AG04450 (cell line): ENCODE measurements around the gene MEF2C. TPM values are rescaled to one million over a fixed set of nuclear protein-coding genes. Genes with fewer than 3 reads are reported as not detected.

Experiments
- CTCF ChIA-PET: fragments of 300-600, 350-600 bp; formaldehyde crosslinking; extraction: SDS; loops from one replicate; lab custom pipeline; 2022; ENCODE audit warnings: antibody characterized with exemption, inconsistent platforms; lab: Charles Lee
- POLR2A ChIA-PET: fragments of 350-600 bp; formaldehyde crosslinking; extraction: SDS; loops from one replicate; lab custom pipeline; 2021; ENCODE audit warnings: antibody characterized with exemption, inconsistent platforms; lab: Yijun Ruan, JAX
- DNase-seq: peaks from one replicate; pipeline ENCODE4 v3.0.0-alpha.2; 2011; ENCODE audit warnings: low read depth, low spot score
- H3K27ac ChIP-seq: one replicate; pipeline ENCODE4 v1.5.1; 2012; ENCODE audit warnings: low read depth, low read length, control low read depth
- H3K27me3 ChIP-seq: one replicate; pipeline ENCODE4 v1.6.0; 2012; ENCODE audit warnings: low read length; ENCODE audit not compliant: control insufficient read depth, insufficient read depth
- H3K4me3 ChIP-seq: 2 replicates; pipeline ENCODE4 v1.5.1; 2011; ENCODE audit warnings: mild to moderate bottlenecking, low read depth, low read length, control low read depth
- H3K9me3 ChIP-seq: 2 replicates; pipeline ENCODE4 v1.5.1; 2012; ENCODE audit warnings: low read length; ENCODE audit not compliant: control insufficient read depth, insufficient read depth
- polyA plus RNA-seq: library from polyadenylated mRNA; depleted of rRNA; stranded (reverse); fragments of >200 nt; gene quantifications from 2 replicates; pipeline ENCODE4 v1.2.3, GENCODE V29; 2011
- TF ChIP-seq, protein P1 (sequence below): IDR thresholded peaks from 2 replicates; pipeline ENCODE4 v1.5.1; 2011; ENCODE audit warnings: low read depth, low read length, control low read depth, inconsistent platforms

The MEF2C gene
- polyA plus RNA-seq, 1 experiment = 3.9 TPM

DNA sequence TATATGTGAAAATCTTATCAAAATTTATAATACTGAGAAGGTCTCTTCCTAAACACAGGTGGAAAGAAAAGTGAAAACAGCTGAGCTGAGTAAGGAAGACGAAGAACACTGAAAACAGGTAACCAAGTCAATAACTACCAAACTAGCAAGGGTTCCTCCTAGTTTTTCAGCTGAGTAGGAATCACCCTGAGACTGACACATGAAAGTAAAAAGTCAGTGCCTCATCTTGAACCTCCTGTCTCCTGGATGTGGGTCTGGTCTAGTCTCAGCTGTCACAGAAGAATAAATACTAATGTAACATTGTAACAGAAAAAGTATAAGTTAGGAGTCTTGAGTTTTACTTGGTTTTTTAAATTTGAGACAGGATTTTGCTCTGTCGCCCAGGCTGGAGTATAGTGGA, 121.0 kb downstream of the MEF2C start:
- ChIA-PET POLR2A (no interaction called here), CTCF (interaction anchor here (0.6 to 1.8 kb wide), 2 partner anchors 33 to 35 kb away, joined by 3 to 7 read pairs; no protein-coding TSS in a partner anchor)
- no peak for DNase-seq
- H3K27me3 ChIP-seq = no peaks in the 10 kb centered on the region
- TF ChIP-seq, protein P1, sequence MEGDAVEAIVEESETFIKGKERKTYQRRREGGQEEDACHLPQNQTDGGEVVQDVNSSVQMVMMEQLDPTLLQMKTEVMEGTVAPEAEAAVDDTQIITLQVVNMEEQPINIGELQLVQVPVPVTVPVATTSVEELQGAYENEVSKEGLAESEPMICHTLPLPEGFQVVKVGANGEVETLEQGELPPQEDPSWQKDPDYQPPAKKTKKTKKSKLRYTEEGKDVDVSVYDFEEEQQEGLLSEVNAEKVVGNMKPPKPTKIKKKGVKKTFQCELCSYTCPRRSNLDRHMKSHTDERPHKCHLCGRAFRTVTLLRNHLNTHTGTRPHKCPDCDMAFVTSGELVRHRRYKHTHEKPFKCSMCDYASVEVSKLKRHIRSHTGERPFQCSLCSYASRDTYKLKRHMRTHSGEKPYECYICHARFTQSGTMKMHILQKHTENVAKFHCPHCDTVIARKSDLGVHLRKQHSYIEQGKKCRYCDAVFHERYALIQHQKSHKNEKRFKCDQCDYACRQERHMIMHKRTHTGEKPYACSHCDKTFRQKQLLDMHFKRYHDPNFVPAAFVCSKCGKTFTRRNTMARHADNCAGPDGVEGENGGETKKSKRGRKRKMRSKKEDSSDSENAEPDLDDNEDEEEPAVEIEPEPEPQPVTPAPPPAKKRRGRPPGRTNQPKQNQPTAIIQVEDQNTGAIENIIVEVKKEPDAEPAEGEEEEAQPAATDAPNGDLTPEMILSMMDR = no peak
- no peaks in the 10 kb centered on the region for H3K9me3 ChIP-seq
- no peak overlapping the region for H3K27ac ChIP-seq
- H3K4me3 ChIP-seq = no peak overlapping the region

DNA sequence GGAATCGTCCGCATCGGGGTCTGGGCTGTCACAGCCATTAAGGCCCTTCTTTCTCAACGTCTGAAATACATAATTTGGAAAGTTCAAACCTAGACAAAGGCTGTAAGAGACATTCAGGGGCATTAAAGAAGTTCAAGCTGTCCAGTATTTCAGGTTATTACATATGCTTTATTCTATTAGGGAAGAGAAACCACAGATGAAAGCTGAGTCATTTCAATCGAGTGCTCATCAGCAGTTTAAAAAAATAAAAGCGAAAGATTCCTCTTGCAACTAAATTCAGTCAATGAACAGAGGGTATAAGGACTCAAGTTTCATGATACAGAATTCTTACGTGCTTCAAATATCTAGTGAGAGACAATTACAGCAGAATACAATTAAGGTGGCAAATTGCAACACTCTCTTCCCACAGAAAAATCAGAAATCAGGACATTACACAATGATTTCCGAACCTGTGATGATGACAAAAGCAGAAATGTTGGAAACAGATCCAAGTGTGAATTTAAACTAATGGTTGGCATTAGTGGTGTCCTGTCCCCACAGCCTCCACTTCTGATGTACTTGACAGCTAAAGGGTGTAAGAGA, 121.6 kb downstream of the MEF2C start:
- TF ChIP-seq, protein P1 = no peak
- CTCF ChIA-PET = interaction anchor here (0.6 to 1.8 kb wide), 2 partner anchors 32 to 34 kb away, joined by 3 to 7 read pairs; no protein-coding TSS in a partner anchor

DNA sequence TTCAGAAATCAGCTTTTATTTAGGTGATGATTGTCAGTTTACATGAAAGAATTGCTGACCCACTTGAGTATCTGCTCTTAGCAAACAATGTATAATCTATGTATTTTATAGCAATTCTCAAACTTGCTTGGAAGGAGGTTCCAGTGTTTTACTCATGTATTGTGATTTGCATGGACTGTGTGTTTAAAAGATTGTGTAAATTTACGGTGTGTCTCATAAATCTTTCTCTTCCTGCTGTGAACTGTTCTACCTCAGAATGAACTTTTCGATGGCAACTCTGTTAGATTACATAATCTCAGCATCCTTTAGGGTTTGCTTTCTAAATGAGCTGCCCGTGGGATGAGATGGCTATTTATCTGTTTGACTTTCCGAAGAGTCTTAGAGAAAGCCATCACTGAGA, 122.5 kb downstream of the MEF2C start:
- no peak for DNase-seq
- CTCF ChIA-PET = interaction anchor here (1.0 to 1.5 kb wide), 2 partner anchors 33 to 1505 kb away, joined by 3 to 4 read pairs; no protein-coding TSS in a partner anchor
- Histone ChIP-seq H3K27me3 (no peaks in the 10 kb centered on the region), H3K9me3 (no peaks in the 10 kb centered on the region), H3K27ac (no peak overlapping the region), H3K4me3 (no peak overlapping the region)
- TF ChIP-seq, protein P1 = no peak
- POLR2A ChIA-PET = no interaction called here

More for the DNA sequence above, 121.6 kb downstream of the MEF2C start:
- no peaks in the 10 kb centered on the region for H3K9me3 ChIP-seq
- no peak overlapping the region for H3K4me3 ChIP-seq
- H3K27me3 ChIP-seq = no peaks in the 10 kb centered on the region
- no peak overlapping the region for H3K27ac ChIP-seq
- POLR2A ChIA-PET = no interaction called here
- no peak for DNase-seq

DNA sequence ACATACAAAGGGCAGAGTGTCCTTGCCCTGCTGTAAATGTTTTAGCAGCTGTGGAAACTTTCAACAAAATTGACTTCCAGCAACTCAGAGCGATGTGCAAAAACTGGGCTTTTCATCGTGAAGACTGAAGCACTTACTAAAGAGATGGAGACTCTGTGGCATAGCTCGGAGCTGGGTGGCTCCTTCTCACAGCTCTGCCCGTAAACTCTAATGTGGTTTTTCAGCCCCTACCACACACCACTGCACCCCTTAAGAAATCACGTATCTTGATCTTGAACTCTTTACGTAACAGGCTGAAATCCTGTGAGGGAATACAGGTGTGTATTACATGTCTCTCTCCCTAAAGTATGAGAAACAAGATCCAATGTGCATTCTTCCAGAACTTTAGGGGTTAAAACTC, 124.4 kb downstream of the MEF2C start:
- no peak for DNase-seq
- H3K27me3 ChIP-seq = no peaks in the 10 kb centered on the region
- no peaks in the 10 kb centered on the region for H3K9me3 ChIP-seq
- H3K27ac ChIP-seq = no peak overlapping the region
- CTCF ChIA-PET = no interaction called here
- TF ChIP-seq, protein P1 = no peak
- POLR2A ChIA-PET = no interaction called here
- no peak overlapping the region for H3K4me3 ChIP-seq

DNA sequence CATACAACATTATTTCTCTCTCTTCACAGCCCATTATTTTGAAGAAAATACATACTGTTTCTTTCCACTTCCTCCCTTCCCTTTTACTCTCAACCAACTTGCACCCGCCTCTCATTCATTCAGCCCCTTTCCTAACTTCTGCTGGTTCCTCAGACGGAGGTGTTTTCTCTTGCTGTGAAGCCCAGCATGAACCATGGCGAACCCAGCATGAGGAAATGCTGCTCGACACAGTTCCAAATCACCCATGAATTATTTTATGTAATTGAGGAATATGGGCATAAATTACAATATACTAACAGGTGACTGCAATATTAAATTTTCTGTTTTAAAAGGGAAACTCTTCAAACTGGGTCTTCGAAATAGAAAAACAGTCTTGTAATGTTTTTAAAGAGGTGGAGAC, 124.8 kb downstream of the MEF2C start:
- Histone ChIP-seq H3K27me3 (no peaks in the 10 kb centered on the region), H3K9me3 (no peaks in the 10 kb centered on the region), H3K4me3 (no peak overlapping the region), H3K27ac (no peak overlapping the region)
- TF ChIP-seq, protein P1 = no peak
- ChIA-PET CTCF (no interaction called here), POLR2A (no interaction called here)
- no peak for DNase-seq
